Measurements from ENCODE around the gene VANGL2. TPM values are rescaled to one million over a fixed set of nuclear protein-coding genes. Genes with fewer than 3 reads are reported as not detected.
A peak's percentile ranks its signal among the peaks of the same experiment; 100 is the strongest.

VANGL2 gene
- 3.7 and 6.1 TPM in 2 replicates for total RNA-seq (2011; cell fraction: chromatin; rRNA removed; ENCODE audit: low replicate concordance)
- total RNA-seq (2011; cell fraction: nucleolus; rRNA removed): 3.4 and 4.8 TPM in 2 replicates
- 6.5 and 8.4 TPM in 2 replicates for total RNA-seq (2011; cell fraction: nucleoplasm; rRNA removed)
- total RNA-seq (2014; rRNA removed): 0.82 and 1.1 TPM in 2 replicates
- total RNA-seq (2014; rRNA removed; fragmentation: Illumina TruSeq; extraction: Trizol): 0.95 and 1.1 TPM in 2 replicates
- 0.98 and 1.1 TPM in 2 replicates for total RNA-seq (2015; rRNA removed; fragmentation: Illumina TruSeq; extraction: Trizol)
- 3.4 and 3.8 TPM in 2 replicates for total RNA-seq (2021)
- polyA plus RNA-seq (2011; rRNA removed): 4.0 and 4.4 TPM in 2 replicates
- polyA plus RNA-seq (2011; cell fraction: cytosol; rRNA removed): 6.2 and 6.4 TPM in 2 replicates
- 7.2 and 10.3 TPM in 2 replicates for polyA plus RNA-seq (2011; cell fraction: nucleus; rRNA removed)
- 2.0 and 3.4 TPM in 2 replicates for polyA plus RNA-seq (2012)
- 3.5 TPM in 2 replicates for polyA plus RNA-seq (2014; fragmentation: Illumina TruSeq; extraction: Trizol)
- polyA plus RNA-seq (2014; fragmentation: Nextera tagmentation; extraction: Ambion mirVana): under 1 TPM; 0.28 to 0.42 TPM
- 3.7 and 3.9 TPM in 2 replicates for polyA plus RNA-seq (2014; rRNA removed)
- polyA minus RNA-seq (2011; rRNA and poly(A)+ RNA removed): 2.5 and 3.3 TPM in 2 replicates
- polyA minus RNA-seq (2011; cell fraction: cytosol; rRNA and poly(A)+ RNA removed): 1.5 and 2.5 TPM in 2 replicates
- polyA minus RNA-seq (2011; cell fraction: nucleus; rRNA and poly(A)+ RNA removed): 1.1 and 1.3 TPM in 2 replicates
- Bru-seq, nascent RNA: percentile 47 among the genes with signal in this experiment
- percentile 45 among the genes with signal in this experiment for BruChase-seq, experiment 1, labeled RNA remaining after a 2-hour chase
- BruChase-seq, experiment 2, labeled RNA remaining after a 6-hour chase: percentile 49 among the genes with signal in this experiment
- long read RNA-seq, experiment 1, partial matches to known transcripts: 0 of 3 reads
- long read RNA-seq, experiment 1, other reads (novel, unspliced or antisense): 3 of 3 reads
- long read RNA-seq, experiment 2: 0 reads
- long read RNA-seq, experiment 3: 0 reads

DNA sequence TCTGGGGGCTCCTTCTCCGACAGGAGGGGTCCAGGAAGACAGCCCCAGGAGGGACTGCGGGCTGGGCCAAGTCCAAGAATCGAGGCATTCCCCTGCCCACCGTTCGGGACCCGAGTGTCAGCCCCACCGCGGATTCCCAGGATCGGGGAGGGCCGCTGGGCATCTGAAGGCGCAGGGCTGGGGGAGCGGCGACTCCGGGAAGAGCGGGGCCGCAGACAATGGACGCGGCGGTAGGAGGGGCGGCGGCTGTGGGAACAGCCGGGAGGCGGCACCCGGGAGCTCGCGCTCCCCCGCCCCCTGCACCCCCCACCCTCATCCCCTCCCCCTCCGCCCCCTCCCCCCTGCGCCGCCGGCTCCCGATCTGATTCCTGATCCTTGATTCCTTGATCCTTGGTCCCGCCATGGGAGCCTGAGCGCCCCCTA is at the start of gene VANGL2:
TSS of gene VANGL2 (plus strand) at position 342 of the 423 bp plus-strand sequence. CDS start 15,274 bp downstream, outside the sequence.
- no TSS peak for BruUV-seq (replicated peaks)
- no peak for FAIRE-seq
- peaks cover 3 to 14% of the 10 kb centered on the region in 2 experiments; a peak in 2 of 5 replicates for H3K27me3 ChIP-seq (ENCODE audit: control insufficient read depth in 2 of 2, insufficient read depth in 2 of 2, low read length in 2 of 2)
- H3K79me2 ChIP-seq (ENCODE audit: control insufficient read depth, insufficient read depth, low read length): no peaks in the 10 kb centered on the region
- ChIA-PET POLR2A (interaction anchor here (1.0 kb wide), 1 partner anchor 85 kb away, joined by 3 read pairs; no protein-coding TSS in a partner anchor), CTCF (ENCODE audit: low intra/inter-chr PET ratio) (no interaction called here)
- intact Hi-C loops (cut with micrococcal nuclease): no loop called here
- no peaks in the 10 kb centered on the region for H3K9me3 ChIP-seq (replicated peaks; ENCODE audit: control insufficient read depth, insufficient read depth, low read depth, low read length)
- in situ Hi-C loops (cut with MboI): no loop called here
- peak within 1 kb of the TSS; percentile 98 for H2AFZ ChIP-seq (ENCODE audit: low read depth, low read length)
- no peaks in the 10 kb centered on the region for H3K36me3 ChIP-seq (ENCODE audit: control insufficient read depth, insufficient read depth, low read length)
- 7% methylated on average over 15 of the region's 34 CpGs for WGBS (ENCODE audit: insufficient coverage, low coverage, missing lambda C conversion rate)
- peak; percentile 61 for ATAC-seq
- H3K9ac ChIP-seq (ENCODE audit: insufficient read depth in 1 of 2, low read depth in 2 of 2, low read length in 2 of 2): peak within 1 kb of the TSS; percentile 68 to 92
- 0 out of 2 replicates have a peak, but pooled peaks cover 4% of the 10 kb centered on the region for H4K20me1 ChIP-seq (replicated peaks; ENCODE audit: control insufficient read depth, insufficient read depth, low read length)
- peak within 1 kb of the TSS; percentile 58; the same call in 2 of the 3 replicates for H3K27ac ChIP-seq (ENCODE audit: extremely low read depth, low read depth, low read length)
- DNase-seq (ENCODE audit: extremely low read depth in 1 of 4, low spot score in 3 of 4): peak; percentile 85 to 95 (median 92)
- no peaks in the 10 kb centered on the region for H3K9me1 ChIP-seq (ENCODE audit: control insufficient read depth, insufficient read depth, low read length)
- H3K4me1 ChIP-seq (replicated peaks in 1 of 2; ENCODE audit: control insufficient read depth in 2 of 2, insufficient read depth in 2 of 2, low read length in 2 of 2): peaks cover 16 to 38% of the 10 kb centered on the region in 2 experiments; a peak in 4 of 5 replicates
- H3K4me2 ChIP-seq (ENCODE audit: insufficient read depth, low read length): peak within 1 kb of the TSS; percentile 72
- H3K4me3 ChIP-seq: peak within 1 kb of the TSS; percentile 59
- TF ChIP-seq ZBTB17 (CRISPR knock-in tag; IDR thresholded peaks at IDR 0.05): 0 out of 2 replicates have a peak, but pooled peaks have one; percentile 27
- peak; percentile 99 for TF ChIP-seq JUND (IDR thresholded peaks at IDR 0.05; ENCODE audit: borderline replicate concordance, low read depth, low read length)
- TF ChIP-seq JUND (tag; IDR thresholded peaks at IDR 0.05; ENCODE audit: borderline replicate concordance, low read depth, low read length): no peak; the same call in 2 of the 3 replicates
- no peak for TF ChIP-seq POLR2AphosphoS5 (IDR thresholded peaks at IDR 0.05; ENCODE audit: control insufficient read depth, insufficient read depth, low read depth, low read length)
- TF ChIP-seq, protein P1, sequence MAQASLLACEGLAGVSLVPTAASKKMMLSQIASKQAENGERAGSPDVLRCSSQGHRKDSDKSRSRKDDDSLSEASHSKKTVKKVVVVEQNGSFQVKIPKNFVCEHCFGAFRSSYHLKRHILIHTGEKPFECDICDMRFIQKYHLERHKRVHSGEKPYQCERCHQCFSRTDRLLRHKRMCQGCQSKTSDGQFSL (CRISPR knock-in tag; IDR thresholded peaks at IDR 0.05): peak; percentile 88
- TF ChIP-seq, protein P1 (tag; IDR thresholded peaks at IDR 0.05): peak in 1 of 2 experiments; percentile 91; a peak in 2 of 4 replicates
- TF ChIP-seq PHTF2 (CRISPR knock-in tag; IDR thresholded peaks at IDR 0.05): no peak
- TF ChIP-seq, protein P2, sequence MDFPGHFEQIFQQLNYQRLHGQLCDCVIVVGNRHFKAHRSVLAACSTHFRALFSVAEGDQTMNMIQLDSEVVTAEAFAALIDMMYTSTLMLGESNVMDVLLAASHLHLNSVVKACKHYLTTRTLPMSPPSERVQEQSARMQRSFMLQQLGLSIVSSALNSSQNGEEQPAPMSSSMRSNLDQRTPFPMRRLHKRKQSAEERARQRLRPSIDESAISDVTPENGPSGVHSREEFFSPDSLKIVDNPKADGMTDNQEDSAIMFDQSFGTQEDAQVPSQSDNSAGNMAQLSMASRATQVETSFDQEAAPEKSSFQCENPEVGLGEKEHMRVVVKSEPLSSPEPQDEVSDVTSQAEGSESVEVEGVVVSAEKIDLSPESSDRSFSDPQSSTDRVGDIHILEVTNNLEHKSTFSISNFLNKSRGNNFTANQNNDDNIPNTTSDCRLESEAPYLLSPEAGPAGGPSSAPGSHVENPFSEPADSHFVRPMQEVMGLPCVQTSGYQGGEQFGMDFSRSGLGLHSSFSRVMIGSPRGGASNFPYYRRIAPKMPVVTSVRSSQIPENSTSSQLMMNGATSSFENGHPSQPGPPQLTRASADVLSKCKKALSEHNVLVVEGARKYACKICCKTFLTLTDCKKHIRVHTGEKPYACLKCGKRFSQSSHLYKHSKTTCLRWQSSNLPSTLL (IDR thresholded peaks at IDR 0.05): no peak
- no peak for TF ChIP-seq ZNF124 (CRISPR knock-in tag; IDR thresholded peaks at IDR 0.05)
- no peak for TF ChIP-seq KAT2B (IDR thresholded peaks at IDR 0.05; ENCODE audit: low read depth, low read length)
- peak; percentile 75; the same call in 1 of the 2 replicates for TF ChIP-seq GATAD2B (IDR thresholded peaks at IDR 0.05; ENCODE audit: borderline replicate concordance)
- TF ChIP-seq SOX6 (IDR thresholded peaks at IDR 0.05): peak; percentile 75
- no peak for TF ChIP-seq SMARCA5 (IDR thresholded peaks at IDR 0.05)
- no peak for TF ChIP-seq ZFP36 (IDR thresholded peaks at IDR 0.05; ENCODE audit: low read depth, low read length, partially characterized antibody)
- no peak for TF ChIP-seq NR4A1 (CRISPR knock-in tag; IDR thresholded peaks at IDR 0.05)
- 0 out of 2 replicates have a peak, but pooled peaks have one; percentile 26 for TF ChIP-seq NR4A1 (tag; IDR thresholded peaks at IDR 0.05)
- peak; percentile 39; the same call in 1 of the 2 replicates for TF ChIP-seq PHF8 (IDR thresholded peaks at IDR 0.05; ENCODE audit: borderline replicate concordance, low read length)

Measured in K562 (cell line).